PC-3 (cell line): ENCODE results near the gene NCS1. TPM values are rescaled to one million over a fixed set of nuclear protein-coding genes. Genes with fewer than 3 reads are reported as not detected.
A peak's percentile ranks its signal among the peaks of the same experiment; 100 is the strongest.

Experiments used
- ATAC-seq: fragments of 200-7000 bp; cut with Tn5 transposase; 2 replicates; pipeline ENCODE4 v1.9.1; 2020; ENCODE audit warnings: mild to moderate bottlenecking, moderate library complexity
- BruUV-seq: library from RNA; stranded (reverse); fragments of 400-500 nt; replicated peaks from 2 replicates; lab custom pipeline; 2021; lab: Mats Ljungman, UMichigan
- CTCF ChIA-PET: fragments of 300-600 bp; sonication (Branson Sonifier 250); formaldehyde crosslinking; loops from one replicate; lab custom pipeline; 2022; ENCODE audit warnings: antibody characterized with exemption; lab: Charles Lee
- POLR2A ChIA-PET: fragments of 300-600 bp; sonication (Branson Sonifier 250); formaldehyde crosslinking; loops from one replicate; lab custom pipeline; 2022; ENCODE audit warnings: antibody characterized with exemption; ENCODE audit not compliant: unreplicated experiment; lab: Charles Lee
- DNase-seq: peaks from one replicate; pipeline ENCODE4 v3.0.0-alpha.2; 2015
- H2AFZ ChIP-seq: fragments of 300-600 bp; sonication (generic); 2 replicates; pipeline ENCODE4 v1.6.0; 2016; ENCODE audit warnings: antibody characterized with exemption, low read length
- H3F3A ChIP-seq: fragments of 300-600 bp; sonication (generic); one replicate; pipeline ENCODE4 v1.6.0; 2017; ENCODE audit warnings: antibody characterized with exemption, low read length, control low read depth, mild to moderate bottlenecking; ENCODE audit not compliant: unreplicated experiment
- H3K27ac ChIP-seq: fragments of 300-600 bp; sonication (generic); 2 replicates; pipeline ENCODE4 v1.5.1; 2016; ENCODE audit warnings: mild to moderate bottlenecking, low read length
- H3K27me3 ChIP-seq: fragments of 300-600 bp; sonication (generic); 2 replicates; pipeline ENCODE4 v1.6.1; 2016; ENCODE audit warnings: low read length, mixed read lengths
- H3K36me3 ChIP-seq: fragments of 300-600 bp; sonication (generic); 2 replicates; pipeline ENCODE4 v1.6.1; 2016; ENCODE audit warnings: low read depth, mixed run types, low read length, mixed read lengths
- H3K4me1 ChIP-seq: fragments of 300-600 bp; sonication (generic); 2 replicates; pipeline ENCODE4 v1.5.1; 2016; ENCODE audit warnings: low read length; ENCODE audit not compliant: insufficient read depth
- H3K4me2 ChIP-seq: fragments of 300-600 bp; sonication (generic); 2 replicates; pipeline ENCODE4 v1.6.0; 2016; ENCODE audit warnings: low read length
- H3K4me3 ChIP-seq: fragments of 300-600 bp; sonication (generic); 2 replicates; pipeline ENCODE4 v1.5.1; 2016; ENCODE audit warnings: mild to moderate bottlenecking, low read length, mixed read lengths
- H3K79me2 ChIP-seq: fragments of 300-600 bp; sonication (generic); 2 replicates; pipeline ENCODE4 v1.6.1; 2017; ENCODE audit warnings: low read length, mixed read lengths
- H3K9ac ChIP-seq: fragments of 300-600 bp; sonication (generic); 2 replicates; pipeline ENCODE4 v1.6.0; 2016; ENCODE audit warnings: mild to moderate bottlenecking, low read length
- H3K9me2 ChIP-seq: fragments of 300-600 bp; sonication (generic); replicated peaks from 2 replicates; pipeline ENCODE4 v1.6.1; 2016; ENCODE audit warnings: mixed run types, low read length, mixed read lengths
- H3K9me3 ChIP-seq: fragments of 300-600 bp; sonication (generic); 2 replicates; pipeline ENCODE4 v1.6.1; 2016; ENCODE audit warnings: low read length, mixed read lengths
- H4K20me1 ChIP-seq: fragments of 300-600 bp; sonication (generic); 2 replicates; pipeline ENCODE4 v1.6.1; 2016; ENCODE audit warnings: low read length, mixed read lengths
- EZH2 ChIP-seq: fragments of 300-600 bp; sonication (generic); IDR thresholded peaks from one replicate; pipeline ENCODE4 v1.6.1; 2017; ENCODE audit warnings: antibody characterized with exemption, mild to moderate bottlenecking, low read length; ENCODE audit not compliant: unreplicated experiment
- EZH2phosphoT487 ChIP-seq: fragments of 300-600 bp; sonication (generic); IDR thresholded peaks from 2 replicates; pipeline ENCODE4 v1.6.1; 2018; ENCODE audit warnings: mild to moderate bottlenecking, antibody characterized with exemption, low read length, borderline replicate concordance
- intact Hi-C: fragments of 100-400 bp; cut with micrococcal nuclease; formaldehyde crosslinking; loops from 2 replicates; pipeline ENCODE4 v1.9.0; 2023
- total RNA-seq: library from RNA; depleted of rRNA; stranded (reverse); fragments of >200 nt; gene quantifications from 2 replicates; pipeline ENCODE4 v1.2.3, GENCODE V29; 2014
- TF ChIP-seq, protein P1 (sequence below): fragments of 300-600 bp; sonication (generic); conservative IDR thresholded peaks from 2 replicates; pipeline ENCODE4 v1.5.1; 2017; ENCODE audit warnings: antibody characterized with exemption, low read depth, mild to moderate bottlenecking, low read length

Gene NCS1
- total RNA-seq, 1 experiment from 2014 or later, result 14.0 TPM

DNA sequence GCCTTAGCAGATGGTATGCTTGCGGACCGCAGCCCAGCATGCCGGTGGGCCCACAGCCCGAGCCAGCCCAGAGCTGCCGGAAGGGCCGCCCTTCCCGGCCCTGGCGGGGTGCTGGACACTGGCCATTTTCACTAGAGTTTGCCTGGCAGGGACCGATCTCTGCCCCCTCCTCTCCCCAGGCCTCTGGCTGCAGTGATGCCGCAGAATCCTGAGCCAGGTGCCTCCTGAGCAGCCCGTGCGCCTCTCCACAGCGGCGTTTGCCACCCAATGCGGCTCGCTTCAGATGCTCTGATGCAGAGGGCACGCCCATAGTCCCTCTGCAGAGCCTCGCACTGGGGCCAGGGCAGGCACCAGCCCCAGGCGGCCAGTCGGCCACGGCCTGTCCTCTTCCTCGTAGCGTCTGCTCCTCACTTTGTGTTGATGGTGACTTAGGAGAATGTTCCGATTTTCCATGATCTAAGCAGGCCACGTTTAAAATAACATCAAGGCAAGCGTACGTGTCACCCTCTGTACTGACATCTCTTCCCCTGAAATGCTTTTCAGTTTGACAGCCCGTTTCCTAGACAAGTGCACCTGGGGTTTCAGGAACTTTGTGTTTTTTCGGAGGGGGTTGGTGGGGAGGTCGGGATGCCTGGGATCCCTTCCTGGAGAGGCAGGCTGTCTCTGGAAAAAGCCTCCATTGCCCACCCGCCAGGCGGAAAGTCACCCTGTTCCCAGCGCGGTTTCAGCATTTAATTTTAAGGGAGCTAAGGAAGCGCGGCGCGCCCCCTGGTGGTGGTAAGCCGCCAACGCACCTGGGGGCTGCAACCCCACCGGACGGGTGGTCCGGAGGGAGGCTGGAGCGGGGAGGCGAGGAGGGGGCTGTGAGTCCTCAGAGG, 63.6 kb downstream of the NCS1 start:
- H3K4me1 ChIP-seq, result no peaks in the 10 kb centered on the region
- POLR2A ChIA-PET, result no interaction called here
- H3K9me2 ChIP-seq, result no peaks in the 10 kb centered on the region
- TF ChIP-seq, protein P1, sequence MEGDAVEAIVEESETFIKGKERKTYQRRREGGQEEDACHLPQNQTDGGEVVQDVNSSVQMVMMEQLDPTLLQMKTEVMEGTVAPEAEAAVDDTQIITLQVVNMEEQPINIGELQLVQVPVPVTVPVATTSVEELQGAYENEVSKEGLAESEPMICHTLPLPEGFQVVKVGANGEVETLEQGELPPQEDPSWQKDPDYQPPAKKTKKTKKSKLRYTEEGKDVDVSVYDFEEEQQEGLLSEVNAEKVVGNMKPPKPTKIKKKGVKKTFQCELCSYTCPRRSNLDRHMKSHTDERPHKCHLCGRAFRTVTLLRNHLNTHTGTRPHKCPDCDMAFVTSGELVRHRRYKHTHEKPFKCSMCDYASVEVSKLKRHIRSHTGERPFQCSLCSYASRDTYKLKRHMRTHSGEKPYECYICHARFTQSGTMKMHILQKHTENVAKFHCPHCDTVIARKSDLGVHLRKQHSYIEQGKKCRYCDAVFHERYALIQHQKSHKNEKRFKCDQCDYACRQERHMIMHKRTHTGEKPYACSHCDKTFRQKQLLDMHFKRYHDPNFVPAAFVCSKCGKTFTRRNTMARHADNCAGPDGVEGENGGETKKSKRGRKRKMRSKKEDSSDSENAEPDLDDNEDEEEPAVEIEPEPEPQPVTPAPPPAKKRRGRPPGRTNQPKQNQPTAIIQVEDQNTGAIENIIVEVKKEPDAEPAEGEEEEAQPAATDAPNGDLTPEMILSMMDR, result peak; percentile 87
- TF ChIP-seq EZH2, result no peak
- intact Hi-C loops, result no loop called here
- H3K79me2 ChIP-seq, result no peaks in the 10 kb centered on the region
- no peaks in the 10 kb centered on the region for H3K9me3 ChIP-seq
- no peaks in the 10 kb centered on the region for H4K20me1 ChIP-seq
- no TSS peak for BruUV-seq
- no peak overlapping the region for H3K4me3 ChIP-seq
- H3K36me3 ChIP-seq, result no peaks in the 10 kb centered on the region
- H2AFZ ChIP-seq, result no peak overlapping the region
- no peaks in the 10 kb centered on the region for H3K27me3 ChIP-seq
- no peak overlapping the region for H3K27ac ChIP-seq
- CTCF ChIA-PET, result no interaction called here
- no peak overlapping the region for H3K4me2 ChIP-seq
- ATAC-seq (no peak), DNase-seq (peak; percentile 53)
- no peak overlapping the region for H3K9ac ChIP-seq
- H3F3A ChIP-seq, result no peaks in the 10 kb centered on the region

- H3K4me3 ChIP-seq, result no peak overlapping the region
- H3F3A ChIP-seq, result no peaks in the 10 kb centered on the region
- ATAC-seq, result no peak
- H3K4me1 ChIP-seq, result no peaks in the 10 kb centered on the region
- H3K79me2 ChIP-seq, result no peaks in the 10 kb centered on the region
- H3K27me3 ChIP-seq, result no peaks in the 10 kb centered on the region
- no peak overlapping the region for H3K9ac ChIP-seq
- no peaks in the 10 kb centered on the region for H3K9me2 ChIP-seq
- ChIA-PET POLR2A (no interaction called here), CTCF (no interaction called here)
- no peaks in the 10 kb centered on the region for H3K9me3 ChIP-seq
- TF ChIP-seq EZH2, result no peak
- TF ChIP-seq, protein P1, result peak; percentile 41; the same call in 1 of the 2 replicates
- no peaks in the 10 kb centered on the region for H3K36me3 ChIP-seq
- no TSS peak for BruUV-seq
- H2AFZ ChIP-seq, result no peak overlapping the region
- intact Hi-C loops, result no loop called here
- no peak for DNase-seq
- H3K4me2 ChIP-seq, result no peak overlapping the region
- H3K27ac ChIP-seq, result no peak overlapping the region
- H4K20me1 ChIP-seq, result no peaks in the 10 kb centered on the region
These were observed 64.3 kb downstream of the NCS1 start for GRCh38 chr9:130236436-130236985.

DNA sequence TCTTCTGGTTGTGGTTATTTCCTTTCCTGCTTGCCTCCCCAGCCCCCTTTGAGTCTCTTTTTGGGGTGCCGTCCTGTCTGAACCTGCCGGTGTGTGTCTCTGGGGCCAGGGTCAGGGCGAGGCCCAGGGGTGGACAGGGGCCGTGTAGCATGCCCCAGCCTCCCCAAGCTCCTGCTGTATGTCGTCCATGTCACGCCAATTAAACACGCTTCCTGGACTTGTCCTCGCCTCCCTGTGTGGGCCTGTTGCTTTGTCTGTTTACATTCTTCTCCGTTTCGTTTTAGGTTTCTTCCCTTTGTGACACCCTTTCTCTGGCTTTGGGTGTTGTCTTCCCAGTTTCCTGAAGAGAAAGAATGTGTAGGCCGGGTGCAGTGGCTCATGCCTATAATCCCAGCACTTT, 64.9 kb downstream of the NCS1 start:
- no TSS peak for BruUV-seq
- DNase-seq (no peak), ATAC-seq (no peak)
- CTCF ChIA-PET, result no interaction called here
- Histone ChIP-seq H3K4me3 (no peak overlapping the region), H3K9me2 (no peaks in the 10 kb centered on the region), H3F3A (no peaks in the 10 kb centered on the region), H3K9me3 (no peaks in the 10 kb centered on the region), H3K9ac (no peak overlapping the region), H3K4me2 (no peak overlapping the region), H3K4me1 (no peaks in the 10 kb centered on the region), H3K27me3 (no peaks in the 10 kb centered on the region), H4K20me1 (no peaks in the 10 kb centered on the region), H3K79me2 (no peaks in the 10 kb centered on the region), H3K36me3 (no peaks in the 10 kb centered on the region), H3K27ac (no peak overlapping the region), H2AFZ (no peak overlapping the region)
- intact Hi-C loops, result no loop called here
- TF ChIP-seq EZH2 (no peak), EZH2phosphoT487 (no peak)
- TF ChIP-seq, protein P1, result no peak
- POLR2A ChIA-PET, result no interaction called here
